GM23338 (cell line): Measurements from ENCODE around the gene ABCD1. TPM values are rescaled to one million over a fixed set of nuclear protein-coding genes. Genes with fewer than 3 reads are reported as not detected.

Experiments
- ATAC-seq: fragments of 200-7000 bp; cut with Tn5 transposase; 3 replicates; pipeline ENCODE4 v1.9.1; 2020
- DNase-seq: peaks from one replicate; pipeline ENCODE4 v3.0.0-alpha.2; 2015; ENCODE audit warnings: low spot score
- H2AFZ ChIP-seq: fragments of 200-600 bp; sonication (generic); 2 replicates; pipeline ENCODE4 v1.8.0; 2016; ENCODE audit warnings: antibody characterized with exemption, mild to moderate bottlenecking, moderate library complexity
- H3F3A ChIP-seq: fragments of 200-600 bp; sonication (generic); replicated peaks from 2 replicates; pipeline ENCODE4 v1.8.0; 2017; ENCODE audit warnings: antibody characterized with exemption, mixed run types, low read depth
- H3K27ac ChIP-seq: fragments of 200-600 bp; sonication (generic); 2 replicates; pipeline ENCODE4 v1.6.1; 2016; ENCODE audit warnings: low read depth
- H3K27me3 ChIP-seq: fragments of 200-600 bp; sonication (generic); 2 replicates; pipeline ENCODE4 v1.8.0; 2016; ENCODE audit warnings: mild to moderate bottlenecking, mixed run types, moderate library complexity; ENCODE audit not compliant: insufficient read depth
- H3K36me3 ChIP-seq: fragments of 200-600 bp; sonication (generic); 2 replicates; pipeline ENCODE4 v1.8.0; 2016; ENCODE audit warnings: mild to moderate bottlenecking; ENCODE audit not compliant: insufficient read depth
- H3K4me1 ChIP-seq: fragments of 200-600 bp; sonication (generic); 2 replicates; pipeline ENCODE4 v1.8.0; 2016; ENCODE audit warnings: mild to moderate bottlenecking, moderate library complexity; ENCODE audit not compliant: insufficient read depth
- H3K4me2 ChIP-seq: fragments of 200-600 bp; sonication (generic); 2 replicates; pipeline ENCODE4 v1.7.1; 2017; ENCODE audit warnings: mixed run types
- H3K4me3 ChIP-seq: fragments of 200-600 bp; sonication (generic); 2 replicates; pipeline ENCODE4 v1.6.1; 2016; ENCODE audit warnings: mixed run types
- H3K79me2 ChIP-seq: fragments of 200-600 bp; sonication (generic); replicated peaks from 2 replicates; pipeline ENCODE4 v1.8.0; 2017; ENCODE audit warnings: mild to moderate bottlenecking; ENCODE audit not compliant: insufficient read depth
- H3K9me2 ChIP-seq: fragments of 200-600 bp; sonication (generic); 2 replicates; pipeline ENCODE4 v1.8.0; 2017; ENCODE audit not compliant: insufficient read depth
- H4K20me1 ChIP-seq: fragments of 200-600 bp; sonication (generic); replicated peaks from 2 replicates; pipeline ENCODE4 v1.8.0; 2017; ENCODE audit warnings: mild to moderate bottlenecking; ENCODE audit not compliant: insufficient read depth
- H3K27ac Mint-ChIP-seq: 2 replicates; pipeline ENCODE4 v1.8.0; 2020; ENCODE audit warnings: inconsistent platforms, mild to moderate bottlenecking, moderate library complexity, mixed read lengths
- H3K27me3 Mint-ChIP-seq: 3 replicates; pipeline ENCODE4 v1.8.0; 2022; ENCODE audit warnings: low read depth, mild to moderate bottlenecking, moderate library complexity, mixed read lengths, inconsistent platforms; ENCODE audit not compliant: insufficient read depth, poor library complexity
- H3K36me3 Mint-ChIP-seq: 3 replicates; pipeline ENCODE4 v1.8.0; 2021; ENCODE audit warnings: low read depth, mild to moderate bottlenecking, inconsistent platforms, moderate library complexity, mixed read lengths
- H3K4me1 Mint-ChIP-seq: 3 replicates; pipeline ENCODE4 v1.8.0; 2020; ENCODE audit warnings: mild to moderate bottlenecking, inconsistent platforms, mixed read lengths
- H3K4me3 Mint-ChIP-seq: 3 replicates; pipeline ENCODE4 v1.8.0; 2021; ENCODE audit warnings: moderate library complexity, mild to moderate bottlenecking, inconsistent platforms, mixed read lengths
- H3K9me3 Mint-ChIP-seq: 3 replicates; pipeline ENCODE4 v1.8.0; 2020; ENCODE audit warnings: moderate library complexity, mild to moderate bottlenecking, inconsistent platforms, mixed read lengths
- ETS1 ChIP-seq: IDR thresholded peaks from 2 replicates; pipeline ENCODE4 v1.6.1; 2016; ENCODE audit warnings: antibody characterized with exemption
- EZH2 ChIP-seq: fragments of 200-600 bp; sonication (generic); IDR thresholded peaks from one replicate; pipeline ENCODE4 v1.8.0; 2017; ENCODE audit warnings: antibody characterized with exemption, mild to moderate bottlenecking, low read depth; ENCODE audit not compliant: unreplicated experiment
- EZH2phosphoT487 ChIP-seq: fragments of 200-600 bp; sonication (generic); IDR thresholded peaks from one replicate; pipeline ENCODE4 v1.8.1; 2018; ENCODE audit warnings: antibody characterized with exemption; ENCODE audit not compliant: unreplicated experiment
- JUNB ChIP-seq: IDR thresholded peaks from one replicate; pipeline ENCODE4 v1.6.1; 2016; ENCODE audit warnings: antibody characterized with exemption; ENCODE audit not compliant: unreplicated experiment
- POLR2AphosphoS5 ChIP-seq: IDR thresholded peaks from 2 replicates; pipeline ENCODE4 v1.6.1; 2016; ENCODE audit warnings: antibody characterized with exemption, low read depth
- STAT1 ChIP-seq: IDR thresholded peaks from one replicate; pipeline ENCODE4 v1.6.1; 2016; ENCODE audit warnings: antibody characterized with exemption; ENCODE audit not compliant: unreplicated experiment
- ZNF114 ChIP-seq: fragments of 250-450 bp; sonication (Bioruptor Pico); IDR thresholded peaks from 2 replicates; pipeline ENCODE4 v1.5.0; 2020; ENCODE audit warnings: mild to moderate bottlenecking, moderate library complexity
- polyA plus RNA-seq: library from polyadenylated mRNA; unstranded; fragments of >200 nt; fragmentation: Nextera tagmentation; extraction: Ambion mirVana; gene quantifications from 2 replicates; pipeline ENCODE4 v1.2.1, GENCODE V29; 2016
- total RNA-seq: library from RNA; depleted of rRNA; stranded (reverse); fragments of >200 nt; shearing (Covaris generic); gene quantifications from 2 replicates; pipeline ENCODE4 v1.2.3, GENCODE V29; 2014
- TF ChIP-seq, protein P1 (sequence below), 2 experiments: fragments of 200-600 bp in 1 of 2; sonication (generic) in 1 of 2; conservative IDR thresholded peaks; 2 replicates each; pipeline versions ENCODE4 v1.5.1 to v1.6.1; 2016 to 2017; ENCODE audit warnings: antibody characterized with exemption in 2 of 2, low read depth in 2 of 2, mild to moderate bottlenecking in 2 of 2, moderate library complexity in 1 of 2

Gene ABCD1
- total and polyA plus RNA-seq, 2 experiments from 2014 or later, result 2.4 to 8.9 TPM

DNA sequence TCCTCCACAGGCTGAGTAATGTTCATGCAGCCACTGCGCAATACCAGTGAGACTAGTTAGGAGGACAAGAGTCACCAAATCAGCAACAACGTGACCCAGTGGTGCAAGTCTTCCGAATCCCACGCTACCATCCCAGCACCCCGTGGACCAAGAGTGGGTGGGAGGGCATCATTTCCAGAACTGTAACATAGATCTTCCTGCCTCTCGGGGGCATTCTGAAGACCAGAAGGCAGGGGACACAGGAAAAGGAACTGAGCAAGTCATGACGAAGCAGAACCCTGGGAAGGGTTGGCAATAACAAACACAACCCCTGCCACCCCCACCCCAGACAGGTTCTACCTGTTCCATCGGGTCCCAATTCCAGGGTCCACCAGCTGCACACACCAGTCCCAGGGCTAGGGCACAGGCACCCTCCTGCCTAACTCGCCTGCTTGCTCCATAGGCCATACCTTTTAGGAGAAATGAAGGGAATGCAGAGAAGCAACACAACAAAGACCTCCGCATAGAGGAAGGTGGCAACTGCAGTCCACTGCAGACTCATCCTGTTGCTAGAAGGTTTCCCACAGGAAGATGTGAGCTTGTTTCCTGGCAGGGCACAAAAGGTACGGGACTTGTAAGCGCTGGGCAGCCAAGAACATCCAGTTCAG is 1.8 kb upstream of the ABCD1 start (continued):
- TF ChIP-seq STAT1 (no peak), EZH2phosphoT487 (no peak), ETS1 (no peak), POLR2AphosphoS5 (no peak), ZNF114 (CRISPR knock-in tag) (no peak), JUNB (no peak)
- TF ChIP-seq, protein P1, sequence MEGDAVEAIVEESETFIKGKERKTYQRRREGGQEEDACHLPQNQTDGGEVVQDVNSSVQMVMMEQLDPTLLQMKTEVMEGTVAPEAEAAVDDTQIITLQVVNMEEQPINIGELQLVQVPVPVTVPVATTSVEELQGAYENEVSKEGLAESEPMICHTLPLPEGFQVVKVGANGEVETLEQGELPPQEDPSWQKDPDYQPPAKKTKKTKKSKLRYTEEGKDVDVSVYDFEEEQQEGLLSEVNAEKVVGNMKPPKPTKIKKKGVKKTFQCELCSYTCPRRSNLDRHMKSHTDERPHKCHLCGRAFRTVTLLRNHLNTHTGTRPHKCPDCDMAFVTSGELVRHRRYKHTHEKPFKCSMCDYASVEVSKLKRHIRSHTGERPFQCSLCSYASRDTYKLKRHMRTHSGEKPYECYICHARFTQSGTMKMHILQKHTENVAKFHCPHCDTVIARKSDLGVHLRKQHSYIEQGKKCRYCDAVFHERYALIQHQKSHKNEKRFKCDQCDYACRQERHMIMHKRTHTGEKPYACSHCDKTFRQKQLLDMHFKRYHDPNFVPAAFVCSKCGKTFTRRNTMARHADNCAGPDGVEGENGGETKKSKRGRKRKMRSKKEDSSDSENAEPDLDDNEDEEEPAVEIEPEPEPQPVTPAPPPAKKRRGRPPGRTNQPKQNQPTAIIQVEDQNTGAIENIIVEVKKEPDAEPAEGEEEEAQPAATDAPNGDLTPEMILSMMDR (conservative IDR thresholded peaks at IDR 0.05; ENCODE audit: low read depth in 2 of 2), result no peak

DNA sequence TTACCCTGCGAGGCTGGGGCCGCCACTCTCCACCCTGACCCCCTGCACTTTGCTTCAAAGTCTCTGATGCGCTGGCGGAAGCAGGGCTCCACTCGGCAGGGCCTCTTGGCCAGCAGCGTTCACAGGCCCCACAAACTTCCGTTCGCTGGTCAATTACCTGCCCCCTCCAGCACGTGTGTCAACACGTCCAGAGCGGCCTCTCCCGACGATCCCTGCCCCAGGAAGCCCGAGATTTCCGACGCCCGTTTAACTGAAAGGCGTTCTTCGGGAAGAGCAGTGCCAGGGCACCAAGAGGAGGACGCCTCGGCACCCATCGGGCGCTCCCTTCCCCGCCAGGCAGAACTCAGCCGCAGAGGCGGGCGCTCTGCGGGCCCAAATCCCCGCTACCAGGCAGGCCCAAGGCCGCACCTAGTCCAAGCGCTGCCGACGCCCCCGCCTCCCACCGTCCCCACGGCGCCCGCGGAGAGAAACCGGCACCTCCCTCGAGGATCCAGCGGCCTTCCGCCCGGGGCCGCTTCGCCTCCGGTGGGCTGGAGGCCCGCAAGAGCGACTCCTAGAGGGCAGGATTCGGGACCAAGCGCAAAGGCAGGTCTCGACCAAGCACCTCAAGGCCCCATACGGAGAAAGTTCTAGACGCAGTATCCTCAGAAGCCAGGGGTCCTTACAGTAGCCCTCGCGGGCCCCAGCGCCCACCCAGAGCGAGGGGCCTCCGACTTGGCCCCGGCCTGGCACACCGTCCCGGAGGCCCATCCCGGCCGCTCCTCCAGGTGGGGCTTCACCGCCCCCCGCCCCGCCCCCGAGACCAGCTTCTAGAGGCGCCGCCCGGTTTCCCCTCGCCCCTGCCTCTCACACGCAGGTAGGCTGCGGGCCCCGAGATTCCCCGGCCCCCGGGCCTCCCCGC is 1.1 kb upstream of the ABCD1 start:
- Histone ChIP-seq H3K27ac (no peak overlapping the region), H3K36me3 (no peaks in the 10 kb centered on the region), H3K9me2 (no peaks in the 10 kb centered on the region), H3K4me2 (peak overlapping the region; percentile 84), H4K20me1 (0 out of 2 replicates have a peak, but pooled peaks cover 10% of the 10 kb centered on the region), H3K79me2 (peaks cover 27% of the 10 kb centered on the region), H3K27me3 (no peaks in the 10 kb centered on the region), H3F3A (no peaks in the 10 kb centered on the region), H3K4me3 (peak overlapping the region; percentile 65), H2AFZ (no peak overlapping the region), H3K4me1 (peaks cover 15% of the 10 kb centered on the region; the same call in 1 of the 2 replicates)
- Mint-ChIP-seq H3K27me3 (no peaks in the 10 kb centered on the region), H3K27ac (peak overlapping the region; percentile 83; the same call in 1 of the 2 replicates), H3K9me3 (no peaks in the 10 kb centered on the region), H3K4me3 (peak overlapping the region; percentile 90), H3K4me1 (peaks cover 19% of the 10 kb centered on the region; the same call in 2 of the 3 replicates), H3K36me3 (peaks cover 33% of the 10 kb centered on the region)
- ATAC-seq (peak; percentile 33), DNase-seq (peak; percentile 56)
- TF ChIP-seq EZH2 (no peak), STAT1 (no peak)
- TF ChIP-seq, protein P1 (conservative IDR thresholded peaks at IDR 0.05; ENCODE audit: low read depth in 2 of 2), result peak; percentile 36 to 53; a peak in 3 of 4 replicates
